ENCODE measurements around the gene AHDC1. TPM values are rescaled to one million over a fixed set of nuclear protein-coding genes. Genes with fewer than 3 reads are reported as not detected.
"Not testable (repeated sequence)": the region's sequence is repeated elsewhere in the genome, so short reads cannot be mapped to it uniquely, and the experiment has no call there.

Gene AHDC1
- total RNA-seq, 3 donors from 2014 or later, result 13.7 to 58.6 (median 18.7) TPM

GRCh38 chr1:27644369-27645070 lies 40.6 kb upstream of the AHDC1 start:
- ATAC-seq (no peak), DNase-seq (no peak)
- no peaks in the 10 kb centered on the region for H3K4me1 ChIP-seq (ENCODE audit: low read depth)
- H3K36me3 ChIP-seq (ENCODE audit: low read depth), result no peaks in the 10 kb centered on the region
- H3K4me3 ChIP-seq, result no peak overlapping the region
- TF ChIP-seq, protein P1, sequence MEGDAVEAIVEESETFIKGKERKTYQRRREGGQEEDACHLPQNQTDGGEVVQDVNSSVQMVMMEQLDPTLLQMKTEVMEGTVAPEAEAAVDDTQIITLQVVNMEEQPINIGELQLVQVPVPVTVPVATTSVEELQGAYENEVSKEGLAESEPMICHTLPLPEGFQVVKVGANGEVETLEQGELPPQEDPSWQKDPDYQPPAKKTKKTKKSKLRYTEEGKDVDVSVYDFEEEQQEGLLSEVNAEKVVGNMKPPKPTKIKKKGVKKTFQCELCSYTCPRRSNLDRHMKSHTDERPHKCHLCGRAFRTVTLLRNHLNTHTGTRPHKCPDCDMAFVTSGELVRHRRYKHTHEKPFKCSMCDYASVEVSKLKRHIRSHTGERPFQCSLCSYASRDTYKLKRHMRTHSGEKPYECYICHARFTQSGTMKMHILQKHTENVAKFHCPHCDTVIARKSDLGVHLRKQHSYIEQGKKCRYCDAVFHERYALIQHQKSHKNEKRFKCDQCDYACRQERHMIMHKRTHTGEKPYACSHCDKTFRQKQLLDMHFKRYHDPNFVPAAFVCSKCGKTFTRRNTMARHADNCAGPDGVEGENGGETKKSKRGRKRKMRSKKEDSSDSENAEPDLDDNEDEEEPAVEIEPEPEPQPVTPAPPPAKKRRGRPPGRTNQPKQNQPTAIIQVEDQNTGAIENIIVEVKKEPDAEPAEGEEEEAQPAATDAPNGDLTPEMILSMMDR (IDR thresholded peaks at IDR 0.05), result no peak
- no peaks in the 10 kb centered on the region for H3K9me3 ChIP-seq
- intact Hi-C loops (cut with DNase I, micrococcal nuclease), result no loop called here

DNA sequence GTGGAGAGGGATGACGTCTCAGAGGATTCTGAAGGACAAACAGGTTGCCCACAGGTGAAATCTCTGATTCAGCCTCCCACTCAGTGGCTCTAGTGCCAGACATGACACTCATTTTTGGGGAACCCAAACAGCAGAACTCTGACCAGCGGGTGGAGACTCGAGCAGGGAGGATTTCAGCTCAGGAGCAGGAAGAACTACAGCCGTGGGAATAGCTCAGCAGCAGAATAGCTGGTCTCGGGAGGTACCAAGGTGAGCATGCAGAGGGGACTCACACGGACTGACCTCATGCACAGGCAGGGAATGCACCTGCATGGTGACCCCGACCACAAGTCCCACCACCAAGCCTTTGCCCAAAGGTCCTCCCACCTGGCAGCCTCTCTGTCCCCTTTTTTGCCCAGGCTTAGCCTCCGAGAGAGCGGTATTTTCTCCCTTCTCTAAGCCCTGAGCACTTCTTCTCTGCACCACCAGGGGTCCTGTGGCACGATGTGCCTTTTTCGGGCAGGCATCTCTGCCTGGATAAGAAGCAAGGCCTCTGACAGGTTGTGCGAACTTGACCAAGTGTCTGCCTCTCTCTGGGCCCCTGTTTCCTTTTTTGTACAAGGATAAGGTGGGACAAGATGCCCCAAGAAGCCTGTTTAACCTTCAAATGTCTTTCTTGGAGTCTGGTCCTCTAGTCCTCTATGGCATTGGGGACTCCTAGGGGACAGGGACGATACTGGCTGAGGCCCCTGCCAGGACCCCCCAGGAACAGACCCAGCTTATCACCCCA lies 39.8 kb upstream of the AHDC1 start:
- TF ChIP-seq, protein P1 (IDR thresholded peaks at IDR 0.05), result peak; percentile 80
- peak; percentile 93 for ATAC-seq
- H3K4me3 ChIP-seq, result no peak overlapping the region
- no peaks in the 10 kb centered on the region for H3K36me3 ChIP-seq (ENCODE audit: low read depth)
- H3K9me3 ChIP-seq, result no peaks in the 10 kb centered on the region
- DNase-seq, result peak in 2 of 3 donors; percentile 66 to 73
- intact Hi-C loops (cut with DNase I, micrococcal nuclease), result no loop called here
- H3K4me1 ChIP-seq (ENCODE audit: low read depth), result no peaks in the 10 kb centered on the region

DNA sequence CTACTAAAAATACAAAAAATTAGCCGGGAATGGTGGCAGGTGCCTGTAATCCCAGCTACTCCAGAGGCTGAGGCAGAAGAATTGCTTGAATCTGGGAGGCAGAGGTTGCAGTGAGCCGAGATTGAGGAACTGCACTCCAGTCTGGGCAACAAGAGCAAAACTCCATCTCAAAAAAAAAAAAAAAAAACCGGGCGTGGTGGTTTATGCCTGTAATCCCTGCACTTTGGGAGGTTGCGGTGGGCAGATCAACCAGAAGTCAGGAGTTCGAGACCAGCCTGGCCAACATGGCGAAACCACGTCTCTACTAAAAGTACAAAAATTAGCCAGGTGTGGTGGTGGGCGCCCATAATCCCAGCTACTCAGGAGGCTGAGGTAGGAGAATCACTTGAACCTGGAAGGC lies 36.6 kb upstream of the AHDC1 start:
- H3K4me3 ChIP-seq; intact Hi-C loops (cut with DNase I, micrococcal nuclease); H3K4me1 ChIP-seq (ENCODE audit: low read depth); ATAC-seq; H3K36me3 ChIP-seq (ENCODE audit: low read depth); DNase-seq; H3K9me3 ChIP-seq: not testable (repeated sequence)

- TF ChIP-seq, protein P1 (IDR thresholded peaks at IDR 0.05), result no peak
- Histone ChIP-seq H3K36me3 (ENCODE audit: low read depth) (no peaks in the 10 kb centered on the region), H3K4me3 (no peak overlapping the region), H3K9me3 (no peaks in the 10 kb centered on the region), H3K4me1 (ENCODE audit: low read depth) (peaks cover 4% of the 10 kb centered on the region)
- no peak for DNase-seq
- ATAC-seq, result no peak
- intact Hi-C loops (cut with DNase I, micrococcal nuclease), result no loop called here
Measured at GRCh38 chr1:27638805-27639204, 34.9 kb upstream of the AHDC1 start.

- TF ChIP-seq, protein P1 (IDR thresholded peaks at IDR 0.05), result no peak
- intact Hi-C loops (cut with DNase I, micrococcal nuclease), result no loop called here
- no peak for ATAC-seq
Measured at GRCh38 chr1:27638047-27638734, 34.2 kb upstream of the AHDC1 start.

More at GRCh38 chr1:27638047-27638734, 34.2 kb upstream of the AHDC1 start:
- H3K9me3 ChIP-seq, result no peaks in the 10 kb centered on the region
- DNase-seq, result no peak
- no peak overlapping the region for H3K4me3 ChIP-seq
- H3K4me1 ChIP-seq (ENCODE audit: low read depth), result peaks cover 4% of the 10 kb centered on the region
- H3K36me3 ChIP-seq (ENCODE audit: low read depth), result no peaks in the 10 kb centered on the region
